Testis (tissue), 3 donors: Measurements from ENCODE around the gene PTPRG. TPM values are rescaled to one million over a fixed set of nuclear protein-coding genes. Genes with fewer than 3 reads are reported as not detected.

ENCODE experiments used
- DNase-seq: peaks from one replicate; pipeline ENCODE4 v3.0.0-alpha.2; 2019
- H3K27ac ChIP-seq, 2 donors: fragments of 200-600 bp; sonication (generic); one replicate each; pipeline ENCODE4 v1.5.1; 2019
- H3K27me3 ChIP-seq: fragments of 200-600 bp; sonication (generic); one replicate; pipeline ENCODE4 v1.5.1; 2019
- H3K36me3 ChIP-seq: fragments of 200-600 bp; sonication (generic); one replicate; pipeline ENCODE4 v1.5.1; 2017; ENCODE audit warnings: low read depth; ENCODE audit errors: missing control alignments
- H3K4me1 ChIP-seq: fragments of 200-600 bp; sonication (generic); one replicate; pipeline ENCODE4 v1.5.1; 2019
- H3K4me3 ChIP-seq, 2 donors: fragments of 200-600 bp; sonication (generic); one replicate each; pipeline ENCODE4 v1.5.1; 2017 to 2019
- H3K9me3 ChIP-seq: fragments of 200-600 bp; sonication (generic); one replicate; pipeline ENCODE4 v1.5.1; 2017
- CTCF ChIP-seq, 3 experiments: fragments of 450-650 bp in 2 of 3; fragments of 200-600 bp in 1 of 3; sonication (generic) in 1 of 3; IDR thresholded peaks; one replicate each; pipeline ENCODE4 v1.5.1; 2016 to 2019; ENCODE audit warnings: antibody characterized with exemption in 3 of 3, mild to moderate bottlenecking in 2 of 3, moderate library complexity in 1 of 3
- POLR2A ChIP-seq: fragments of 450-650 bp; IDR thresholded peaks from one replicate; pipeline ENCODE4 v1.6.1; 2017; ENCODE audit warnings: antibody characterized with exemption, mild to moderate bottlenecking, moderate library complexity
- WGBS, 2 donors: methylation state at CpG; one replicate each; pipeline ENCODE4 v1.1.5; 2018; 5-methylcytosine and 5-hydroxymethylcytosine counted together
- intact Hi-C: fragments of 100-400 bp; cut with DNase I; formaldehyde crosslinking; loops from one replicate; pipeline ENCODE4 v1.15.1; 2023; ENCODE audit warnings: low total_unique reads
- polyA plus RNA-seq: library from polyadenylated mRNA; stranded (reverse); fragments of 350-450 nt; fragmentation: Illumina TruSeq; extraction: RNeasy Lipid Tissue Mini Kit (QIAGEN cat#74804); gene quantifications from one replicate; pipeline ENCODE4 v1.2.3, GENCODE V29; 2014; ENCODE audit warnings: low read depth, low replicate concordance; ENCODE audit not compliant: insufficient read depth
- total RNA-seq, 2 donors: library from RNA; depleted of rRNA; stranded (reverse); fragments of >200 nt; gene quantifications; one replicate each; pipeline ENCODE4 v1.2.3, GENCODE V29; 2016

Gene PTPRG
- total and polyA plus RNA-seq, 3 donors from 2014 or later: 26.3 to 107 (median 75.4) TPM

- DNase-seq: no peak
- no peak for TF ChIP-seq CTCF (IDR thresholded peaks at IDR 0.05)
- no peak for TF ChIP-seq POLR2A
- intact Hi-C loops: no loop called here
- Histone ChIP-seq H3K9me3 (no peaks in the 10 kb centered on the region), H3K27me3 (no peaks in the 10 kb centered on the region), H3K4me3 (no peak overlapping the region), H3K4me1 (peaks cover 9% of the 10 kb centered on the region), H3K36me3 (no peaks in the 10 kb centered on the region), H3K27ac (no peak overlapping the region)
- 45 to 55% methylated on average over 3 of the region's 3 CpGs for WGBS, 2 donors
These were observed 365.6 kb downstream of the PTPRG start for GRCh38 chr3:61926923-61927322.

- no peaks in the 10 kb centered on the region for H3K9me3 ChIP-seq
- 47 to 49% methylated on average over 3 of the region's 3 CpGs for WGBS, 2 donors
- TF ChIP-seq CTCF (IDR thresholded peaks at IDR 0.05): no peak
- TF ChIP-seq POLR2A: no peak
- intact Hi-C loops: no loop called here
- no peak overlapping the region for H3K4me3 ChIP-seq
- no peak overlapping the region for H3K27ac ChIP-seq
- H3K36me3 ChIP-seq: no peaks in the 10 kb centered on the region
- no peaks in the 10 kb centered on the region for H3K27me3 ChIP-seq
- peak; percentile 82 for DNase-seq
- H3K4me1 ChIP-seq: peaks cover 9% of the 10 kb centered on the region
These were observed 366.0 kb downstream of the PTPRG start for GRCh38 chr3:61927332-61927731.

- Histone ChIP-seq H3K27me3 (no peaks in the 10 kb centered on the region), H3K27ac (no peak overlapping the region), H3K4me1 (peaks cover 9% of the 10 kb centered on the region), H3K4me3 (no peak overlapping the region), H3K9me3 (no peaks in the 10 kb centered on the region), H3K36me3 (no peaks in the 10 kb centered on the region)
- intact Hi-C loops: no loop called here
- 64 to 66% methylated on average over 3 of the region's 3 CpGs for WGBS, 2 donors
- no peak for DNase-seq
- no peak for TF ChIP-seq POLR2A
- TF ChIP-seq CTCF (IDR thresholded peaks at IDR 0.05): no peak
These were observed 366.7 kb downstream of the PTPRG start for GRCh38 chr3:61928039-61928438.

- H3K4me1 ChIP-seq: peaks cover 9% of the 10 kb centered on the region
- DNase-seq: no peak
These were observed 367.5 kb downstream of the PTPRG start for GRCh38 chr3:61928776-61929314.

More at GRCh38 chr3:61928776-61929314, 367.5 kb downstream of the PTPRG start:
- no peak overlapping the region for H3K27ac ChIP-seq
- no peak for TF ChIP-seq POLR2A
- TF ChIP-seq CTCF (IDR thresholded peaks at IDR 0.05): no peak
- 71 to 82% methylated on average over 4 of the region's 4 CpGs for WGBS, 2 donors
- H3K4me3 ChIP-seq: no peak overlapping the region
- H3K36me3 ChIP-seq: no peaks in the 10 kb centered on the region
- H3K27me3 ChIP-seq: no peaks in the 10 kb centered on the region
- no peaks in the 10 kb centered on the region for H3K9me3 ChIP-seq
- intact Hi-C loops: no loop called here
